Large intestine (tissue), 1 donor: ENCODE results near the gene ARPP19. TPM values are rescaled to one million over a fixed set of nuclear protein-coding genes. Genes with fewer than 3 reads are reported as not detected.

Experiments used
- polyA plus RNA-seq: library from polyadenylated mRNA; unstranded; fragments of 120-200 nt; gene quantifications from one replicate; pipeline ENCODE4 v1.2.1, GENCODE V29; 2013

Gene ARPP19
- polyA plus RNA-seq, 1 donor, result 65.4 TPM

Other genes with a start within 250 kb of the ARPP19 start
- 6.0 TPM for gene MYO5A, start 40.1 kb downstream of the ARPP19 start, polyA plus RNA-seq
- gene ATOSA, start 110.4 kb upstream of the ARPP19 start, polyA plus RNA-seq, result 38.1 TPM
- not detected for gene ONECUT1, start 221.3 kb upstream of the ARPP19 start, polyA plus RNA-seq